ENCODE data around the gene PAGE4.

Gene PAGE4

GRCh38 chrX:49876750-49877149 lies 47.6 kb downstream of the PAGE4 start:
- peak; percentile 61 for DNase-seq (ENCODE audit: low spot score)

- DNase-seq (ENCODE audit: low spot score): peak; percentile 32
Measured at GRCh38 chrX:49877397-49878101, 48.4 kb downstream of the PAGE4 start.

- no peak for DNase-seq (ENCODE audit: low spot score)
Measured at GRCh38 chrX:49878128-49878833, 49.2 kb downstream of the PAGE4 start.

- DNase-seq (ENCODE audit: low spot score): peak; percentile 43
Measured at GRCh38 chrX:49878834-49879655, 49.9 kb downstream of the PAGE4 start, which contains the start of gene USP27X. Gene USP27X (plus strand): TSS chrX:49879484. CDS start chrX:49880308, 824 bp downstream.

GRCh38 chrX:49879656-49880277 lies 50.7 kb downstream of the PAGE4 start:
- no peak for DNase-seq (ENCODE audit: low spot score)

- no peak for DNase-seq (ENCODE audit: low spot score)
Measured at GRCh38 chrX:49880668-49881067, 51.6 kb downstream of the PAGE4 start.
